ENCODE data around the gene SLC25A30.

DNA sequence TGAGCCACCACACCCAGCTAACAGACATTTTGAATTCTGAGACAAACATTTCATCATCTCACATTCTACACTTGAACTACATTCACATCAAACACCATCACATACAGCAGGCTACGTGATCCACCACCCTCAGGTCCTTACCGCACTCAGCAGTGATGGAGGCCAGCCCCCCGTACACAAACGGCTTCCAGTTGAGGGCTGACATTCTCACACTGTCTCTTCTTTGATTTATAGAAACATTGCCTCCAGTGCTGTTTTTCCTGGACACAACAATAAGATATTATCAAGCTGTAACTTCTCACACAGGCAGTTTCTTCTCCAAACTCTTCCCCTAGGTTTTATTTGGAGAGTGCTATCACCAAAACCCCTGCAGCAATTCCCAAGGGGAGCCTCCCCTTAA is 7.0 kb downstream of the SLC25A30 start:
- TF ChIP-seq, protein P1, sequence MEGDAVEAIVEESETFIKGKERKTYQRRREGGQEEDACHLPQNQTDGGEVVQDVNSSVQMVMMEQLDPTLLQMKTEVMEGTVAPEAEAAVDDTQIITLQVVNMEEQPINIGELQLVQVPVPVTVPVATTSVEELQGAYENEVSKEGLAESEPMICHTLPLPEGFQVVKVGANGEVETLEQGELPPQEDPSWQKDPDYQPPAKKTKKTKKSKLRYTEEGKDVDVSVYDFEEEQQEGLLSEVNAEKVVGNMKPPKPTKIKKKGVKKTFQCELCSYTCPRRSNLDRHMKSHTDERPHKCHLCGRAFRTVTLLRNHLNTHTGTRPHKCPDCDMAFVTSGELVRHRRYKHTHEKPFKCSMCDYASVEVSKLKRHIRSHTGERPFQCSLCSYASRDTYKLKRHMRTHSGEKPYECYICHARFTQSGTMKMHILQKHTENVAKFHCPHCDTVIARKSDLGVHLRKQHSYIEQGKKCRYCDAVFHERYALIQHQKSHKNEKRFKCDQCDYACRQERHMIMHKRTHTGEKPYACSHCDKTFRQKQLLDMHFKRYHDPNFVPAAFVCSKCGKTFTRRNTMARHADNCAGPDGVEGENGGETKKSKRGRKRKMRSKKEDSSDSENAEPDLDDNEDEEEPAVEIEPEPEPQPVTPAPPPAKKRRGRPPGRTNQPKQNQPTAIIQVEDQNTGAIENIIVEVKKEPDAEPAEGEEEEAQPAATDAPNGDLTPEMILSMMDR (IDR thresholded peaks at IDR 0.05): no peak
- no peak for TF ChIP-seq EZH2 (IDR thresholded peaks at IDR 0.05)
